ENCODE measurements around the gene NUP37.
"Not testable (repeated sequence)": the region's sequence is repeated elsewhere in the genome, so short reads cannot be mapped to it uniquely, and the experiment has no call there.

NUP37 gene, protein sequence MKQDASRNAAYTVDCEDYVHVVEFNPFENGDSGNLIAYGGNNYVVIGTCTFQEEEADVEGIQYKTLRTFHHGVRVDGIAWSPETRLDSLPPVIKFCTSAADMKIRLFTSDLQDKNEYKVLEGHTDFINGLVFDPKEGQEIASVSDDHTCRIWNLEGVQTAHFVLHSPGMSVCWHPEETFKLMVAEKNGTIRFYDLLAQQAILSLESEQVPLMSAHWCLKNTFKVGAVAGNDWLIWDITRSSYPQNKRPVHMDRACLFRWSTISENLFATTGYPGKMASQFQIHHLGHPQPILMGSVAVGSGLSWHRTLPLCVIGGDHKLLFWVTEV

DNA sequence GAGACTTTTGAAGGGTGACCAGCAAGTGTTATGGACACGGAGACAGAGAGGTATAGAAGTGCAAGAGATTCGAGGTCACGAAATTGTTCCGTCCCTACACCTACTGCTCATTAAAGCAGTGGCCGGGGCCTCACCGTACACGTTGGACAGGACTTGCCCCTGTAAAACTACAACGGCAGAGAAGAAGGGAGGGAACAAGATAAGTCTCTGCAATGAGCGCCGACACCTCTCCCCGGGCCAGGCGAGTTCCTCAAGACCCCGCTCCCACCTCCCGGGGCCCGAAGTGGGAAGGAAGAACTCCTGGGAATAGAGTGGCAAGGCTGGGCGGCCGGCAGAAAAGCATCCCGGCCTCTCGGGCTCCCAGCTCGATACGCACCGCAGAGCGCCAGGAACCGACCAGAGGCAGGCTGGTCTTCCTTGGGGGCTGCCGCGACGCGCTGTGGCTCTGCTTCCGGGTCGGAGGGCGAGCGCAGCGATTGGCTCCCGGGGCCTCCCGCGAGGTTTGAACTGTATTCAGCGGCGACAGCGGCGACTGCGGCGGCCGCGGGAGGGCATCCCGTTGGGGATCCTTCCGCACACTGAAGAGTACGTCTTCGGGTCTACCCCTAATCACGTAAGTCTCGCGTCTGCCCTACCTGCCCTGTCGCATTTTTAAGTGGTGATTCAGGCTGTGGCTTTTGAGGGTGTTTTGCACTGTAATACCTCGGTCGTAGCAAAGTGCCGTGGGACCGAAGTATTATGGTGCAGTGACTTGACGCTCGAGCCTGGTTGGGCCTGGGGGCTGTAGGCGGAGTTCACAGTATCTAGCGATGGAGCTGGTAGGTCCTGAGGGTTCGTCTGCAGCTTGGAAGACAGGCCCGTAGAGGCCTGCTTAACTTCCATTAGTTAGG is at the start of gene NUP37, which contains the start of gene PARPBP:
Gene NUP37, minus strand, starts transcription at position 441 of the 890 bp plus-strand sequence. CDS start 1,596 bp downstream, outside the sequence.
Gene PARPBP, plus strand, starts transcription at position 510 of the 890 bp plus-strand sequence. CDS start 3,706 bp downstream, outside the sequence.
- peak; percentile 64 for DNase-seq

- no peak for DNase-seq
These were observed 48.1 kb upstream of the NUP37 start for GRCh38 chr12:102167821-102168604.

DNA sequence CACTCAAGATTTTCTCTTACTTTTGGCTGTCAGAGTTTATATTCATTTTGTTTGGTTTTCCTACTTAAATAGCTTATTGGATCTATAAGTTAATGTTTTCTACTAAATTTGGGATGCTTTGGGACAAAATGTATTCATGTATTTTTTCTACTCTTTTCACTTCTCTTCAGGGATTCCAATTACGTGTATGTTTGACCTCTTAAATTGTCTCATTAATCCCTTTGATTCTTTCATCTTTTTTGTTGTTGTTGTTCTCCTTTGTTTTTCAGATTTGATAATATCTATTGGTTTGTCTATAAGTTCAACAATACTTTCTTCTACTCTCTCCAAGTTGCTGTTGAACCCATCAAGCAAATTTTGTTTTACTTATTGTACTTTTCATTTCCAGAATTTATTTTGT is 43.5 kb upstream of the NUP37 start:
- DNase-seq = no peak

GRCh38 chr12:102155206-102155605 is 35.3 kb upstream of the NUP37 start:
- DNase-seq = not testable (repeated sequence)

DNA sequence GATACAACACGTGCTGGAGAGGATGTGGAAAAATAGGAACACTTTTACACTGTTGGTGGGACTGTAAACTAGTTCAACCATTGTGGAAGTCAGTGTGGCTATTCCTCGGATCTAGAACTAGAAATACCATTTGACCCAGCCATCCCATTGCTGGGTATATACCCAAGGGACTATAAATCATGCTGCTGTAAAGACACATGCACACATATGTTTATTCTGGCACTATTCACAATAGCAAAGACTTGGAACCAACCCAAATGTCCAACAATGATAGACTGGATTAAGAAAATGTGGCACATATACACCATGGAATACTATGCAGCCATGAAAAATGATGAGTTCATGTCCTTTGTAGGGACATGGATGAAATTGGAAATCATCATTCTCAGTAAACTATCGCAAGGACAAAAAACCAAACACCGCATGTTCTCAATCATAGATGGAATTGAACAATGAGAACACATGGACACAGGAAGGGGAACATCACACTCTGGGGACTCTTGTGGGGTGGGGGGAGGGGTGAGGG is 27.2 kb upstream of the NUP37 start:
- not testable (repeated sequence) for DNase-seq

- DNase-seq = no peak
These were observed 24.3 kb upstream of the NUP37 start for GRCh38 chr12:102144221-102144620.

GRCh38 chr12:102142866-102143373 is 23.0 kb upstream of the NUP37 start:
- not testable (repeated sequence) for DNase-seq

- not testable (repeated sequence) for DNase-seq
These were observed 17.7 kb upstream of the NUP37 start for GRCh38 chr12:102137619-102138018.

GRCh38 chr12:102131442-102131841 is 11.5 kb upstream of the NUP37 start:
- not testable (repeated sequence) for DNase-seq

DNA sequence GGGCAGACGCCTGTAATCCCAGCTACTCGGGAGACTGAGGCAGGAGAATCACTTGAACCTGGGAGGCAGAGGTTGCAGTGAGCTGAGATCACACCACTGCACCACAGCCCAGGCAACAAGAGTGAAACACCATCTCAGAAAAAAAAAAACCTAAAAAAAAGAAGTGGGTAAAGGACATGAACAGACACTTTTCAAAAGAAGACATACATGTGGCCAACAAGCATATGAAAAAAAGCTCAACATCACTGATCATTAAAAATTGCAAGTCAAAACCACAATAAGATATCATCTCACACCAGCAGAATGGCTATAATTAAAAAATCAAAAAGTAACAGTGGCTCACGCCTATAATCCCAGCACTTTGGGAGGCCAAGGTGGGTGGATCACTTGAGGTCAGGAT is 10.8 kb upstream of the NUP37 start:
- DNase-seq = not testable (repeated sequence)

GRCh38 chr12:102121328-102121727 is 1.4 kb upstream of the NUP37 start:
- DNase-seq = not testable (repeated sequence)

GRCh38 chr12:102120886-102121285 is 972 bp upstream of the NUP37 start:
- DNase-seq = no peak

GRCh38 chr12:102120564-102120873 is 605 bp upstream of the NUP37 start:
- DNase-seq = no peak

DNA sequence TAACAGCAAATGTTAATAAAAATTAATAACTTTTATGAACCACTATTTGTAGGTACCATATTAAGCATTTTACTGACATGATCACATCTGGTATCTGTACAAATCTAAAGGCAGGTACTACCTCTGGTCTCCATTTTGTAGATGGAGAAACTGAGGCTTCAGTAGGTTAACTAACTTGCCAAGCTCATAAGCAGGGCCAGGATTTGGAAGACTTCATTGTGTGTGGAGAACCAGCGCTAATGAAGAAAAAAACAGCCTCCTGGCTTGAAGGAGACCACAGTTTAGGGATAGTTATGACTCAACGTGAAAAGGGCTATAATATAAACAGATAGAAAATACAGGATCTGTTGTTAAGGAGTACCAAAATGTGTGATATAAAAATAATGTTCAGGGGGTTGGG is 1.0 kb downstream of the NUP37 start:
- DNase-seq = no peak

DNA sequence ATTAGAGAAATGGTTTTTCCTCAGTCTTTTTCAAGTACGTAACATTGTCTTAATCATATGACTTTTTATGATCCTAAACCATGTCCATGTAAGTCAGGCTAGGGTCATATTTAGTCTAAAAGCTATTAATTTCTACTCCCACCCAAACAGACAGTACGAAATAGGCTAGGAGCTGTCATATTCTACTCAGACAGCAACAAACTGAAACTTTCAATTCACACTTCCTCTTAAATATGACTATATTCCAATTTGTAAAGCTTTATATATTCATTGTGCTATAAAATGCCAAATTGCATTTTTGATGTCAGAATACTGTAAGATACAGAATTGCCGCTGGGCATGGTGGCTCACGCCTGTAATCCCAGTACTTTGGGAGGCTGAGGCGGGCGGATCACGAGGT is 3.5 kb downstream of the NUP37 start:
- DNase-seq = no peak

GRCh38 chr12:102114212-102114611 is 5.7 kb downstream of the NUP37 start:
- DNase-seq = no peak

DNA sequence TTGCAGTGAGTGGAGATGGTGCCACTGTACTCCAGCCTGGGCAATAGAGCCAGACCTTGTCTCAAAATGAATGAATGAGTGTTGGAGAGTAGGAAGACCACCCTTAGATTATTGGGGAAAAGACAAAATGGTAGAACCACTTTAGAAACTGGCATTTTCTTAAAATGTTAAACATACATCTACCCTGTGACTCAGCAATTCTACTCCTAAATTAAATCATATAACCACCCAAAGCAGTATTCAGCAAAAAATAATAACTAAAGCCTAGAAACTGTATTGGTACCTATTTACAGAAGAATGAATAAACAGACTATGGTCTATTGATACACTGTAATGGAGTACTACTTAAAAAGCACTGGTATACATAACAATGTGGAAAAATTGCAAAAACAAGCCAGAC is 9.1 kb downstream of the NUP37 start:
- no peak for DNase-seq

DNA sequence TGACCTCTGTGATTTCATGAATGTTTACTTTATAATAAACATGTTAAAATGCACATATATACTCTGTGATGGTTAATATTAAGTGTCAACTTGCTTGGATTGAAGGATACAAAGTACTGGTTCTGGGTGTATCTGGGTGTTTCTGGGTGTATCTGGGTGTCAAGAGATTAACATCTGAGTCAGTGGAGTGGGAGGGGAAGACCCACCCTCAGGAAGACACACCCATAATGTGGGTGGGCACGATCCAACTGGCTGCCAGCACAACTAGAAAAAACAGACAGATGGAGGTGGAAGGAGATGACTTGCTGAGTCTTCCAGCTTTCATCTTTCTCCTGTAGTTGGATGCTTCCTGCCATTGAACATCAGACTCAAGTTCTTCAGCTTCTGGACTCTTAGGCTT is 11.9 kb downstream of the NUP37 start:
- DNase-seq = no peak

DNA sequence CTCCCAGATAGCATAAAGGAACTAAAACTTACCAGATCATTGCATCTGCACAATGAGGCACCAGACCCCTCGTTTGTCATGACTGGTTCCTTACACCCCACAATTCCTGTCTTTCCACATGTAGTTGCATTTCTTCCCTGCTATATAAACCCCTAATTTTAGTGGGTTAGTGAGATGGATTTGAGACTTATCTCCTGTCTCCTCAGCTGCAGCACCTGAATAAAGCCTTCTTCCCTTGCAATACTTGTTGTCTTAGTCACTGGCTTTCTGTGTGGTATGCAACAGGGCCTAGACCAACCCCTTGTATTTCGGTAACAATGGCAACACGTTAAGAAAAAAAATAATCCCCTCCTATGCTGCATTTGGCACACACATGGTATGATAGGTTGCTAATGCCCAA is 13.0 kb downstream of the NUP37 start:
- no peak for DNase-seq

DNA sequence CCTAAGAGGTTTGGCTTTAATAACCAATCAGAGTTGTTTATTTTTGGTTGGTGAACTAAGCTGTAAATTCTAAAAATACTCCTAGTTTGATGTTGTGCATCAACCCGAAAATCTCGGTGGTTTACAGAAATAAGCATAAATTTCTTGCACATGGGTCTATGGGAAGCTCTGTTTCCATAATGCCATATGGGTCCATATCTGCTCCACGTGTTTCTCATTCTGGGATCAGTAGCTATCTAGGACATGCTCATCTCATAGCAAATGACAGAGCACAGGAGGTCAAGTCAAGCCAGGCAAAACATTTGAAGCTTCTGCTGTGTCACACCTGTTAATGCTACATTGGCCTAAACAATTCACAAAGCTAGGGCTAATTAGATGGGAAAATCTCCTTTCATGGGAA is 23.1 kb downstream of the NUP37 start:
- DNase-seq = no peak

DNA sequence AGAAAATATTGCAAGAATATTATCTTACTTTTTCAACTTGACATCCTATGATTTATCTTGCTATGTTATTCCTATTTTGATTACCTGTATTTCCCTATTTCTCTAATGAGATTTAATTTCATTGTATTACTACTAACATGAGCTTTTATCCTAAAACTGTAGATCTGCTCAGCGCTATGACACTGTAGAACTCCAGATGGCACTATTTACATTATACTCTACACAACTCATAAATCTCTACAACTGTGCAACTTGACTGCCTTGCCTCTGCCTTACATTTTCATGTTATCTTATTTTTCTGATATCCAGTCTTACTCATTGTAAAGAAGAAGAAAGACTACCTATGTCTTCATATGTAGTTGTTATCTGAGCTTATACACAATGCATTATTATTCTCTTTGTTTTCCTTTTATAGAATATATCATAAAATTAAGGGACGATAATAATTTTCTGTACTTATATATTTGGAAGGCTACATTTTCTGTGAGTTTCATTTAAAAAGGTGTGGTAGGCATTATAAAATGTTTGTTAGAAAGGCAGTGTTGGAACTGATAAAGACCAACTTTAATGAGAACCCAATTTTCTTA is 24.1 kb downstream of the NUP37 start:
- DNase-seq = peak; percentile 32

GRCh38 chr12:102093319-102093718 is 26.6 kb downstream of the NUP37 start:
- no peak for DNase-seq
